Heart left ventricle (tissue), 16 donors: Measurements from ENCODE around the gene OLFM1. TPM values are rescaled to one million over a fixed set of nuclear protein-coding genes. Genes with fewer than 3 reads are reported as not detected.

Source experiments
- ATAC-seq, 4 donors: fragments of 200-7000 bp; cut with Tn5 transposase; one replicate each; pipeline ENCODE4 v1.9.1; 2020 to 2022; ENCODE audit warnings: moderate library complexity in 4 of 4, mild to moderate bottlenecking in 3 of 4, moderate number of reproducible peaks in 1 of 4
- DNase-seq, 5 donors: peaks; one replicate each; pipeline ENCODE4 v3.0.0-alpha.2; 2020
- H3K27ac ChIP-seq, 12 donors: fragments of 200-600 bp; sonication (generic) in 4 of 12; one replicate each; pipeline versions ENCODE4 v1.5.0 to v1.8.0; 2016 to 2022; ENCODE audit warnings: mild to moderate bottlenecking in 2 of 12
- H3K27me3 ChIP-seq, 9 donors: fragments of 200-600 bp; sonication (generic) in 2 of 9; one replicate each; pipeline versions ENCODE4 v1.5.1 to v1.8.0; 2016 to 2022; ENCODE audit warnings: mild to moderate bottlenecking in 3 of 9
- H3K36me3 ChIP-seq, 9 donors: fragments of 200-600 bp; sonication (generic) in 2 of 9; one replicate each; pipeline versions ENCODE4 v1.5.0 to v1.8.0; 2018 to 2022; ENCODE audit warnings: mild to moderate bottlenecking in 2 of 9
- H3K4me1 ChIP-seq, 12 donors: fragments of 200-600 bp; sonication (generic) in 4 of 12; one replicate each; pipeline versions ENCODE4 v1.5.0 to v1.8.0; 2016 to 2022; ENCODE audit warnings: mild to moderate bottlenecking in 3 of 12
- H3K4me3 ChIP-seq, 12 donors: fragments of 200-600 bp; sonication (generic) in 4 of 12; one replicate each; pipeline versions ENCODE4 v1.5.0 to v1.8.0; 2017 to 2022; ENCODE audit warnings: mild to moderate bottlenecking in 9 of 12, moderate library complexity in 4 of 12
- H3K9me3 ChIP-seq, 12 donors: fragments of 200-600 bp; sonication (generic) in 4 of 12; one replicate each; pipeline versions ENCODE4 v1.5.0 to v1.8.0; 2016 to 2022; ENCODE audit warnings: mild to moderate bottlenecking in 1 of 12
- POLR2A ChIP-seq, 2 donors: fragments of 450-650 bp; IDR thresholded peaks; one replicate each; pipeline ENCODE4 v1.6.1; 2017; ENCODE audit warnings: antibody characterized with exemption in 2 of 2, mild to moderate bottlenecking in 2 of 2, moderate library complexity in 2 of 2
- WGBS, 4 donors: extraction: QIAGEN DNeasy Blood & Tissue Kit in 2 of 4; methylation state at CpG; one replicate each; pipeline versions ENCODE4 v1.1.5 to v1.1.7; 2013 to 2018; 5-methylcytosine and 5-hydroxymethylcytosine counted together
- intact Hi-C, 10 donors: fragments of 100-400 bp; cut with DNase I; formaldehyde crosslinking; loops; one replicate each; pipeline versions ENCODE4 v1.11.1 to v1.14.2; 2022
- polyA plus RNA-seq, 2 donors: library from polyadenylated mRNA; stranded (reverse); fragments of 200-250 nt; gene quantifications; one replicate each; pipeline ENCODE4 v1.2.3, GENCODE V29; 2013
- total RNA-seq, 9 donors: library from RNA; depleted of rRNA in 2 of 9; stranded (reverse); fragments of >200 nt in 2 of 9; fragmentation: NEBNext Ultra II Directional in 3 of 9; extraction: Animal tissue kit (Norgen Biotek cat#: 25700) in 3 of 9; gene quantifications; one replicate each; pipeline versions ENCODE4 v1.1.0 to v1.2.4, GENCODE V29; 2016 to 2023
- TF ChIP-seq, protein P1 (sequence below), 12 donors: fragments of 200-600 bp; sonication (generic) in 4 of 12; IDR thresholded peaks; one replicate each; pipeline versions ENCODE4 v1.5.0 to v1.8.0; 2018 to 2022; ENCODE audit warnings: antibody characterized with exemption in 12 of 12, mild to moderate bottlenecking in 5 of 12
- donor health status: ischemic (EF 13 %, LVEDD 7.1; RV severe dilation, severe dysfunction).
- donor health status: healthy with polysubstance abuse.
- donor health status: DM: no; HTN: yes; CAD: no.
- donor health status: DM: no; HTN: no; CAD: no.
- donor health status: ischemic (EF 25% LVEDD 6.9; RV normal size, moderate dysfunction).
- donor health status: ischemic (EF 25% LVEDD 5.7; RV mildly dilated, moderate dysfunction).
- donor health status: healthy.
- donor health status: DM: yes; HTN: yes; CAD: no.
- donor health status: ischemic (EF 35%, LVEDD 5.7; RV mildly dilated, moderate dysfunction).
- donor health status: nonischemic (EF 11% LVEDD 7.7; RV severe dilation, severe dysfunction).
- donor health status: DM: yes; HTN: yes; CAD: no.
- donor health status: PGD.
- donor health status: ischemic (EF 29% LVEDD 5.4; RV normal size, mild dysfunction).
- donor health status: nonischemic (EF 23%, LVEDD 6.1; RV moderate dilation, normal function).

The OLFM1 gene
- total and polyA plus RNA-seq, 11 donors = 3.5 to 11.8 (median 8.1) TPM

DNA sequence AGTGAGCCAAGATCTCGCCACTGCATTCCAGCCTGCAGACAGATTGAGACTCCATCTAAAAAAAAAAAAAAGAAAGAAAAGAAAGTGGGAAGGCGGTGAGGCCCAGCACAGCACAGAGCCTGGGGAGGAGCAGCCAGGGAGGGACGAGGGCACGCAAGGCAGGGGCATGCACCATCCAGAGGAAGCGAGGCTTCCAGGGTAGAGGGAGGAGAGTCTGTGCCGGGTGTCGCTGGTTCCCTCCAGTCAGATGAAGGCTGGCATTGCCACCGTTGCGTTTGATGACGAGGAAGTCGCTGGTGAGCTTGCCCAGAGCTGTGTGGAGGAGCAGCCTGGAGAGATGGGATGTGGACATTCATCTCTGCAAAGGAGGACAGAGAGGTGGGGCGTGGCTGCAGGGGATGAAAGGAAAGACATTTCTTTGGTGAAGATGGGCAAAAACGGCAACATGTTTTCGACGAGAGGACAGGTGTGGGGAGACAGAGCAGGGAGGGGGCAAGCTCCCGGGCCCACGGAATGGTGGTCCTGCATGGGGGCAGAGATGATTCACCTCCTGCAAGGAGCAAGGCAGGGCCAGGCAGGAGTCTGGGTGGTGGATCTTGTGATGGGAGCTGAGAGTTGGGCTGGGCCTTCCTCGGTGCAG, 18.6 kb upstream of the OLFM1 start:
- intact Hi-C loops = no loop called here
- peaks cover 0 to 49% (median 15%) of the 10 kb centered on the region in 9 donors for H3K27me3 ChIP-seq
- peak in 1 of 5 donors; percentile 29 for DNase-seq

DNA sequence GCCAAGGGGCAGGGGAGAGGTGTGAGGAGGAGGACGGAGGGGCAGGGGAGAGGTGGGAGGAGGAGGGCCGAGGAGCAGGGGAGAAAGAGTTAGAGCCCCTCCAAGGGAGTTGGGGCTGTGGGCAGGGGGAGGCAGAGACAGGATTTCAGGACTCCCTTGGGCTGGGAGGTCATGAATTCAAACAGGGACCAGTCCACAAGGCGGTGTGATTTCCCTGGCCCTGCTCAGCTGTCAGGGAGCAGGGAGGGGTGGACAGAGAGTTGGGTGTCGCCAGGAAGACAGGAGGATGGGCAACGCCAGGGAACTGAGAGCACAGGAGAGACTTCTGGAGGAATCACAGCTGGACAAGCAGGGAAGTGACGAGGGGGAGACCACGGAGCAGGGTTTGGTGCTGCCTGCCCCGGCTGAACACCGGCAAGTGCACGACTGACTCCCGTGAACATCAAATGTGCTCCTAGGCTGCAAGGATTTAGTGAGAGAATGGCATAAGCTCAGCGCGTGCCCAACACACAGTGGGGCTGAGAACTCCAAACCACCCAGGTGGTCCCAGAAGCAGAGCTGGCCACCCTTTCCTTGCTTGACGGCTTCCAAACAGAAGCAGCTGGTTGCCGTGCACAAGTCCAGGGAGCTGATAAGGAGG, 17.8 kb upstream of the OLFM1 start:
- WGBS, 4 donors = 21 to 39% (median 34%) methylated on average over 7 to 15 of the region's 15 CpGs
- peaks cover 2 to 49% (median 15%) of the 10 kb centered on the region in 9 donors for H3K27me3 ChIP-seq
- no peaks in the 10 kb centered on the region for H3K36me3 ChIP-seq

More for the DNA sequence above, 18.6 kb upstream of the OLFM1 start:
- Histone ChIP-seq H3K36me3 (no peaks in the 10 kb centered on the region), H3K4me1 (no peaks in the 10 kb centered on the region), H3K9me3 (peaks cover 0 to 7% (median 0%) of the 10 kb centered on the region in 12 donors), H3K4me3 (no peak overlapping the region), H3K27ac (no peak overlapping the region)
- 79 to 81% (median 80%) methylated on average over 18 of the region's 18 CpGs for WGBS, 4 donors
- ATAC-seq = no peak
- TF ChIP-seq, protein P1, sequence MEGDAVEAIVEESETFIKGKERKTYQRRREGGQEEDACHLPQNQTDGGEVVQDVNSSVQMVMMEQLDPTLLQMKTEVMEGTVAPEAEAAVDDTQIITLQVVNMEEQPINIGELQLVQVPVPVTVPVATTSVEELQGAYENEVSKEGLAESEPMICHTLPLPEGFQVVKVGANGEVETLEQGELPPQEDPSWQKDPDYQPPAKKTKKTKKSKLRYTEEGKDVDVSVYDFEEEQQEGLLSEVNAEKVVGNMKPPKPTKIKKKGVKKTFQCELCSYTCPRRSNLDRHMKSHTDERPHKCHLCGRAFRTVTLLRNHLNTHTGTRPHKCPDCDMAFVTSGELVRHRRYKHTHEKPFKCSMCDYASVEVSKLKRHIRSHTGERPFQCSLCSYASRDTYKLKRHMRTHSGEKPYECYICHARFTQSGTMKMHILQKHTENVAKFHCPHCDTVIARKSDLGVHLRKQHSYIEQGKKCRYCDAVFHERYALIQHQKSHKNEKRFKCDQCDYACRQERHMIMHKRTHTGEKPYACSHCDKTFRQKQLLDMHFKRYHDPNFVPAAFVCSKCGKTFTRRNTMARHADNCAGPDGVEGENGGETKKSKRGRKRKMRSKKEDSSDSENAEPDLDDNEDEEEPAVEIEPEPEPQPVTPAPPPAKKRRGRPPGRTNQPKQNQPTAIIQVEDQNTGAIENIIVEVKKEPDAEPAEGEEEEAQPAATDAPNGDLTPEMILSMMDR (IDR thresholded peaks at IDR 0.05) = no peak
- no peak for TF ChIP-seq POLR2A (IDR thresholded peaks at IDR 0.05)

DNA sequence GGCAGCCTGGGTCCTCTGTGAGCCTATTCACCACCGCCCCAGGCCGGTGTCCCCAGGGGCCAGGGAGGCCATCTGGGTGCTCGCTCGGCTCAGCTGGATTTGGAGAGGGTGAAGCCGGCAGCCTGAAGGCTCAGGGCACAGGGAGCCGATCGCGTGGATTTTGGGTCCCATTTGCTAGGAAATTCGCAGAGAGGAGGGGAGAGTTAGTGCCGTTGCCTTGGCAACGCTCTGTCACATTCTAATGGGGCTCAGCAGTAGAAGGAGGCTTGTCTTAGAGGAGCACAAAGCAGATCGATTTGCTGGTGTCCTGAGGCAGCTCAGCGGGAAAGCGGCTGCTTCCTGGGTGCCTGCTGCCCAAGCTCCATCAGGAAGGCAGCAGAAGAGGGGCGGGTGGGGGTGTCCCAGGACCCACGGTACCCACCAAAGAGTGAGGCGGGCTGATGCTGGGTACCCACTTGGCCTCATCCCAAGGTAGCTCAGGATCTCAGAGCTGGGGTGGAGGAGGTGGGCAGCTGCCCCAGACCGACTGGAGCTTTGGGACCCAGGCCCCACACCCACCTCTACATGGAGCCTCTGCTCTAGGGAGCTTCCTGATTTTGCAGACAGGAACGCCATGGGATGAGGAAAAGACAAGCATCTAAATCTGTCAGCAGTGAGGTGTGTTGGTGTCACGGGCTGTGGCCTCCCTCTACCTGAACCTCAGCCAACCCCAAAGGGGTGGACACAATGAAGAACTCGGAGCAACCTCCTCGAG, 17.1 kb upstream of the OLFM1 start:
- Histone ChIP-seq H3K27me3 (peaks cover 4 to 43% (median 15%) of the 10 kb centered on the region in 9 donors), H3K9me3 (no peaks in the 10 kb centered on the region), H3K4me3 (no peak overlapping the region), H3K27ac (no peak overlapping the region), H3K36me3 (no peaks in the 10 kb centered on the region), H3K4me1 (peaks cover 0 to 10% (median 4%) of the 10 kb centered on the region in 12 donors)
- 39 to 54% (median 49%) methylated on average over 11 to 22 of the region's 22 CpGs for WGBS, 4 donors
- ATAC-seq (no peak), DNase-seq (no peak)
- TF ChIP-seq, protein P1 (IDR thresholded peaks at IDR 0.05) = no peak
- TF ChIP-seq POLR2A (IDR thresholded peaks at IDR 0.05) = no peak
- intact Hi-C loops = loop anchor here in 6 of 10 donors (10.0 kb wide), 2 partner anchors 286 to 296 kb away; no protein-coding TSS in a partner anchor

More for the DNA sequence above, 17.8 kb upstream of the OLFM1 start:
- TF ChIP-seq POLR2A (IDR thresholded peaks at IDR 0.05) = no peak
- TF ChIP-seq, protein P1 (IDR thresholded peaks at IDR 0.05) = no peak
- H3K4me3 ChIP-seq = no peak overlapping the region
- no peaks in the 10 kb centered on the region for H3K9me3 ChIP-seq
- peaks cover 0 to 3% (median under 1%) of the 10 kb centered on the region in 12 donors for H3K4me1 ChIP-seq
- intact Hi-C loops = loop anchor here in 6 of 10 donors (10.0 kb wide), 2 partner anchors 285 to 295 kb away; no protein-coding TSS in a partner anchor
- ATAC-seq (no peak), DNase-seq (no peak)
- H3K27ac ChIP-seq = no peak overlapping the region
